NCI-H128 (cell line): ENCODE data around the gene TMTC4.
"Not testable (repeated sequence)": the region's sequence is repeated elsewhere in the genome, so short reads cannot be mapped to it uniquely, and the experiment has no call there.

Experiments used
- DNase-seq: peaks from one replicate; lab custom pipeline; 2025; ENCODE audit not compliant: unreplicated experiment; lab: John Stamatoyannopoulos, UW

TMTC4 gene, protein sequence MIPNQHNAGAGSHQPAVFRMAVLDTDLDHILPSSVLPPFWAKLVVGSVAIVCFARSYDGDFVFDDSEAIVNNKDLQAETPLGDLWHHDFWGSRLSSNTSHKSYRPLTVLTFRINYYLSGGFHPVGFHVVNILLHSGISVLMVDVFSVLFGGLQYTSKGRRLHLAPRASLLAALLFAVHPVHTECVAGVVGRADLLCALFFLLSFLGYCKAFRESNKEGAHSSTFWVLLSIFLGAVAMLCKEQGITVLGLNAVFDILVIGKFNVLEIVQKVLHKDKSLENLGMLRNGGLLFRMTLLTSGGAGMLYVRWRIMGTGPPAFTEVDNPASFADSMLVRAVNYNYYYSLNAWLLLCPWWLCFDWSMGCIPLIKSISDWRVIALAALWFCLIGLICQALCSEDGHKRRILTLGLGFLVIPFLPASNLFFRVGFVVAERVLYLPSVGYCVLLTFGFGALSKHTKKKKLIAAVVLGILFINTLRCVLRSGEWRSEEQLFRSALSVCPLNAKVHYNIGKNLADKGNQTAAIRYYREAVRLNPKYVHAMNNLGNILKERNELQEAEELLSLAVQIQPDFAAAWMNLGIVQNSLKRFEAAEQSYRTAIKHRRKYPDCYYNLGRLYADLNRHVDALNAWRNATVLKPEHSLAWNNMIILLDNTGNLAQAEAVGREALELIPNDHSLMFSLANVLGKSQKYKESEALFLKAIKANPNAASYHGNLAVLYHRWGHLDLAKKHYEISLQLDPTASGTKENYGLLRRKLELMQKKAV

GRCh38 chr13:100674572-100674871, at the start of gene TMTC4:
TSS of gene TMTC4 (minus strand) at chr13:100674795. CDS start at chr13:100670362, 4,433 bp downstream.
- DNase-seq = no peak

- no peak for DNase-seq
These were observed 47.9 kb upstream of the TMTC4 start for GRCh38 chr13:100722517-100722916.

DNA sequence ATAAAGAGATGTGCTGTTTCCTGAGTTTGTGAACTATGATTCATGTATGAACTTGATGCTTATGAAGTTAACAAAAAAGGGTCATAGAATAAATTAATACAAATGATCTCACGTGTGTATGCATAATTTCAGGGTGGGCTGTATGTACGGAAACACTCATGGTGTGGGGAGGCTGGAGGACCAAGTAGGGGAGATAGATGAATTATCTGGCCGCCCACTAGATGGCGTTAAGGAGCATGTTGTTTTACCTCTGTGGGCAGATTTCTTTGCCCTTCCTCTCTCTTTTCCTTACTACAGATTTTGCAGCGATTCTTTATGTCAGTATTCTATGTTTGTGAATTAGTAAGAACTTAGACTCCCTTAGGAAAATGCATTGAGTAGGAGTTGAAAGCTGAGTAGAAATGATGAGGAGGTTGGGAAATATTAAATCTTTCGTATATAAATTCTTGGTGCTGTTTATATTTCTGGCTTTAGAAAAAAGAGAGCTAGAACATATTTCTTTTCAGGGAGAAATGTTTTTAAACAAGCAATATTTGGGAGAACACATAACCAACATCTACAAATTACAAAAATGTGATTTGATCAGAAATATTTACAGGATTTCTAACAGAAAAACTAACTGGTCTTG, 47.4 kb upstream of the TMTC4 start:
- DNase-seq = peak; percentile 5

- no peak for DNase-seq
These were observed 41.0 kb upstream of the TMTC4 start for GRCh38 chr13:100715604-100716003.

- no peak for DNase-seq
These were observed 39.9 kb upstream of the TMTC4 start for GRCh38 chr13:100714478-100714877.

- DNase-seq = no peak
These were observed 35.6 kb upstream of the TMTC4 start for GRCh38 chr13:100710176-100710575.

GRCh38 chr13:100707818-100708740, 33.5 kb upstream of the TMTC4 start:
- no peak for DNase-seq

DNA sequence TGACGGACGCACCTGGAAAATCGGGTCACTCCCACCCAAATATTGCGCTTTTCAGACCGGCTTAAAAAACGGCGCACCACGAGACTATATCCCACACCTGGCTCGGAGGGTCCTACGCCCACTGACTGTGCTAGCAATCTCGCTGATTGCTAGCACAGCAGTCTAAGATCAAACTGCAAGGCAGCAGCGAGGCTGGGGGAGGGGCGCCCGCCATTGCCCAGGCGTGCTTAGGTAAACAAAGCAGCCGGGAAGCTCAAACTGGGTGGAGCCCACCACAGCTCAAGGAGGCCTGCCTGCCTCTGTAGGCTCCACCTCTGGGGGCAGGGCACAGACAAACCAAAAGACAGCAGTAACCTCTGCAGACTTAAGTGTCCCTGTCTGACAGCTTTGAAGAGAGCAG, 23.7 kb upstream of the TMTC4 start:
- not testable (repeated sequence) for DNase-seq

GRCh38 chr13:100695509-100695773, 20.8 kb upstream of the TMTC4 start:
- DNase-seq = no peak

- no peak for DNase-seq
These were observed 20.3 kb upstream of the TMTC4 start for GRCh38 chr13:100694722-100695508.

GRCh38 chr13:100689191-100689590, 14.6 kb upstream of the TMTC4 start:
- DNase-seq = no peak

DNA sequence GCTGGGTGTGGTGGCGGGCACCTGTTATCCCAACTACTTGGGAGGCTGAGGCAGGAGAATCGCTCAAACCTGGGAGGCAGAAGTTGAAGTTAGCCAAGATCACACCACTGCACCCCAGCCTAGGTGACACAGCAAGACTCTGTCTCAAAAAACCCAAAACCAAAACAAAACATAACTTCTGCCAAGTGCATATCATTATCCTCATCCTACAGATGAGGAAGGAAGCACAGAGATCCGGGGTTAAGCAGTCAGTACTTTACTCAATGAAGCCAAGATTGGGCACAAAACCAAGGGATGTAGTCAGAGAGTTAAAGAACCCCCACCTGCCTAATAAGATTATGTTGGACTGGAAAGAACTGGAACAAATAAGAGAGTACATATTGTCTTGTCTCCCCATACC, 5.5 kb upstream of the TMTC4 start:
- DNase-seq = no peak

DNA sequence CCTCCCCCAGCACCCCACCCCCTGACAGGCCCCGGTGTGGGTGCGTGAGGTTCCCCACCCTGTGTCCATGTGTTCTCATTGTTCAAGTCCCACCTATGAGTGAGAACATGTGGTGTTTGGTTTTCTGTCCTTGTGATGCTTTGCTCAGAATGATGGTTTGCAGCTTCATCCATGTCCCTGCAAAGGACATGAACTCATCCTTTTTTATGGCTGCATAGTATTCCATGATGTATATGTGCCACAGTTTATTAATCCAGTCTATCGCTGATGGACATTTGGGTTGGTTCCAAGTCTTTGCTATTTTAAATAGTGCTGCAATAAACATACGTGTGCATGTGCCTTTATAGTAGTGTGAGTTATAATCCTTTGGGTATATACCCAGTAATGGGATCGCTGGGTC, 2.5 kb upstream of the TMTC4 start:
- DNase-seq = not testable (repeated sequence)

DNA sequence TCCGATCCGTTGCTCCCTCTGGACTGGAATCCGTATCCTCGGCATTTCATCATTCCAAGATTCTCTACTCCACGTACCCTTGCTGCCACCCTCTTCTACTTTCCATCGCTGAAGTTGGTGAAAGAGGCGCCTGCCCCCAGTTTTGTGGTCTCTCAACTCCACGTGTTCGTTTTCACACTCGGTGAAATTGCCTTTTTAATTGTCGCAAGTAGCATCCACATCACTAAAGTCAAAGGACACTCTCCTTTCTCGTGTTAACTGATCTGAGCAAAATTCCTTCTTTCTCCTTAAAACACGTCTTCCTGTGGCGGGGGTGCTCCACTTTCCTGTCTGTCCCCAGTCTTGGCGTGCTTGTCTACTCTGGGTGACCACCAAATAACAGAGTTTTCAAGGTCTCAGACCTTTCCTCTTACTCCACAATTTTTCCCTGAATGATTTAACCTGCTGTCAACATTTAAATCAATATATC, 1.1 kb upstream of the TMTC4 start:
- no peak for DNase-seq

GRCh38 chr13:100674872-100675660, 471 bp upstream of the TMTC4 start:
- peak; percentile 96 for DNase-seq

DNA sequence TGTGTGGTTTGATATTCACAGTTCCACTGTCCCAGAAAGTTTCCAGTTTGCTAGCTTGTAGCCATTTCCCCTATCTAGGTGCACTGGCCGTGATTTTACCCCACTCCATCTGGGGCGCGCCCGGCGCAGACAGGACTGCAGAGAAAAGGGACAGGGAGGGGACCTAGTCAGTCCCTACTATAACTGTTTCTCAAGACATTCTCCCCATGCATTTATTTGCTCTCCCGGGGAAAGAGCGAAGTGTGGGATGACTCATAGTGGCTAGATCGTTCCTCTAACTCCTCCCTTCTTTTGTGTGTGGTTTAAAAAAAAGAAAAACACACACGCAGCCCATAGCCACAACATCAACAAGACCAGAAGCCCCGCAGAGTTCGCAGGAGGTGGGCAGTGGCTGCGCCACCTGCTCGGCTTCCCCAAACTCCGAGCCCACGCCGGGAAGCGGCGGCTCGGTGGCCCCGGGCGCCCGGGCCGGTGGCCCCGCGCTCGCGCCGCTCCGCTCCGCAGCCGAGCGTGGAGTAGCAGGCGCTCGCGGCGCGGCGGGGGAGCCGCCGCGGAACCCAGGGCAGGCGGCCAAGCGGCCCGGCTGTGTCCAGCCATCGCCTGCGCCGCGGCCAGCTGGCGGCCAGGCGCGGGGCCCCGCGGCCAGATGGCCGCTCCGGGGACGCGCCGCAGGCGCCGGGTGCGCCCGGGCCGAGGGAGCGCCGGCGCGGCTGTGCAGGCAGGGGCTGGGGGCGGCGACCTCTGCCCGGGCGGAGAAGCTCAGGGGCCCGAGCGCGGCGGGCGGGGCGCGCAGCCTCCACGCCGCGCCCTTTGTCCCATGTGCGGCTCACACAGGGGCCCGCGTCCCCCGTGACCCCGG, 653 bp downstream of the TMTC4 start:
- DNase-seq = peak; percentile 9

- no peak for DNase-seq
These were observed 1.3 kb downstream of the TMTC4 start for GRCh38 chr13:100673376-100673712.

- no peak for DNase-seq
These were observed 3.0 kb downstream of the TMTC4 start for GRCh38 chr13:100671389-100672182.
